HCT116 (cell line): Measurements from ENCODE around the gene GLTP.

ENCODE experiments used
- EGR1 ChIP-seq: IDR thresholded peaks from 2 replicates; pipeline ENCODE4 v1.6.1; 2012; ENCODE audit warnings: low read depth
- MAX ChIP-seq: IDR thresholded peaks from 2 replicates; pipeline ENCODE4 v1.6.1; 2012
- TF ChIP-seq, protein P1 (sequence below), 3 experiments: fragments of 200-600 bp in 1 of 3; sonication (generic) in 1 of 3; IDR thresholded peaks in 2 of 3; conservative IDR thresholded peaks in 1 of 3; 2 replicates each; pipeline ENCODE4 v1.5.1; 2012 to 2017; ENCODE audit warnings: low read depth in 2 of 3, low read length in 2 of 3, antibody characterized with exemption in 1 of 3, borderline replicate concordance in 1 of 3, control low read depth in 1 of 3, mild to moderate bottlenecking in 1 of 3, mixed read lengths in 1 of 3, mixed run types in 1 of 3, moderate library complexity in 1 of 3; ENCODE audit not compliant: insufficient read depth in 1 of 3

- TF ChIP-seq, protein P1, sequence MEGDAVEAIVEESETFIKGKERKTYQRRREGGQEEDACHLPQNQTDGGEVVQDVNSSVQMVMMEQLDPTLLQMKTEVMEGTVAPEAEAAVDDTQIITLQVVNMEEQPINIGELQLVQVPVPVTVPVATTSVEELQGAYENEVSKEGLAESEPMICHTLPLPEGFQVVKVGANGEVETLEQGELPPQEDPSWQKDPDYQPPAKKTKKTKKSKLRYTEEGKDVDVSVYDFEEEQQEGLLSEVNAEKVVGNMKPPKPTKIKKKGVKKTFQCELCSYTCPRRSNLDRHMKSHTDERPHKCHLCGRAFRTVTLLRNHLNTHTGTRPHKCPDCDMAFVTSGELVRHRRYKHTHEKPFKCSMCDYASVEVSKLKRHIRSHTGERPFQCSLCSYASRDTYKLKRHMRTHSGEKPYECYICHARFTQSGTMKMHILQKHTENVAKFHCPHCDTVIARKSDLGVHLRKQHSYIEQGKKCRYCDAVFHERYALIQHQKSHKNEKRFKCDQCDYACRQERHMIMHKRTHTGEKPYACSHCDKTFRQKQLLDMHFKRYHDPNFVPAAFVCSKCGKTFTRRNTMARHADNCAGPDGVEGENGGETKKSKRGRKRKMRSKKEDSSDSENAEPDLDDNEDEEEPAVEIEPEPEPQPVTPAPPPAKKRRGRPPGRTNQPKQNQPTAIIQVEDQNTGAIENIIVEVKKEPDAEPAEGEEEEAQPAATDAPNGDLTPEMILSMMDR (IDR thresholded peaks at IDR 0.05 in 2 of 3, conservative IDR thresholded peaks at IDR 0.05 in 1 of 3; ENCODE audit: borderline replicate concordance in 1 of 3, insufficient read depth in 1 of 3, low read depth in 2 of 3, low read length in 2 of 3), result no peak
- TF ChIP-seq MAX, result no peak
- TF ChIP-seq EGR1, result no peak
Measured at GRCh38 chr12:109815757-109816617, 64.4 kb downstream of the GLTP start.
